Stomach (tissue), 9 donors: ENCODE data around the gene SLC39A8. TPM values are rescaled to one million over a fixed set of nuclear protein-coding genes. Genes with fewer than 3 reads are reported as not detected.

Experiments used
- DNase-seq, 2 donors: peaks; one replicate each; pipeline versions ENCODE4 v3.0.0 to v3.0.0-alpha.2; 2013 to 2019
- H3K27ac ChIP-seq, 5 donors: fragments of 200-600 bp in 4 of 5; sonication (generic) in 4 of 5; one replicate each; pipeline ENCODE4 v1.5.1; 2013 to 2019; ENCODE audit warnings: mild to moderate bottlenecking in 1 of 5, moderate library complexity in 1 of 5
- H3K27me3 ChIP-seq, 3 donors: fragments of 200-600 bp; sonication (generic); one replicate each; pipeline ENCODE4 v1.5.1; 2017 to 2019; ENCODE audit warnings: mixed run types in 1 of 3
- H3K36me3 ChIP-seq, 4 donors: fragments of 200-600 bp; sonication (generic); 1 replicate in 3 of 4; 2 replicates in 1 of 4; pipeline ENCODE4 v1.5.1; 2016 to 2019
- H3K4me1 ChIP-seq, 4 donors: fragments of 200-600 bp; sonication (generic); one replicate each; pipeline ENCODE4 v1.5.1; 2016 to 2019
- H3K4me3 ChIP-seq, 4 donors: fragments of 200-600 bp; sonication (generic) in 3 of 4; one replicate each; pipeline ENCODE4 v1.5.1; 2016 to 2019; ENCODE audit warnings: mild to moderate bottlenecking in 1 of 4
- H3K9me3 ChIP-seq, 4 donors: fragments of 200-600 bp; sonication (generic); one replicate each; pipeline ENCODE4 v1.5.1; 2016 to 2019
- CTCF ChIP-seq, 7 experiments: fragments of 450-650 bp in 4 of 7; fragments of 200-600 bp in 3 of 7; sonication (generic) in 3 of 7; IDR thresholded peaks; one replicate each; pipeline ENCODE4 v1.5.1; 2016 to 2019; ENCODE audit warnings: antibody characterized with exemption in 7 of 7, control low read depth in 2 of 7, mild to moderate bottlenecking in 1 of 7
- EP300 ChIP-seq: sonication (generic); formaldehyde crosslinking; IDR thresholded peaks from one replicate; pipeline ENCODE4 v1.6.1; 2017; ENCODE audit warnings: antibody characterized with exemption
- POLR2A ChIP-seq, 4 donors: fragments of 450-650 bp; IDR thresholded peaks; one replicate each; pipeline ENCODE4 v1.6.1; 2016; ENCODE audit warnings: antibody characterized with exemption in 4 of 4, control low read depth in 2 of 4, mild to moderate bottlenecking in 1 of 4, moderate library complexity in 1 of 4
- POLR2AphosphoS5 ChIP-seq, 3 donors: sonication (generic); formaldehyde crosslinking; IDR thresholded peaks; one replicate each; pipeline ENCODE4 v1.6.1; 2016; ENCODE audit warnings: antibody characterized with exemption in 3 of 3
- WGBS, 5 donors: extraction: QIAGEN DNeasy Blood & Tissue Kit in 3 of 5; methylation state at CpG; one replicate each; pipeline versions ENCODE4 v1.1.5 to v1.1.7; 2013 to 2018; 5-methylcytosine and 5-hydroxymethylcytosine counted together
- intact Hi-C: fragments of 100-400 bp; cut with DNase I; formaldehyde crosslinking; loops from one replicate; pipeline ENCODE4 v1.15.1; 2023; ENCODE audit warnings: low total_unique reads
- polyA plus RNA-seq, 3 donors: library from polyadenylated mRNA; stranded (reverse); fragments of 200-250 nt; gene quantifications; one replicate each; pipeline ENCODE4 v1.2.3, GENCODE V29; 2013
- total RNA-seq, 5 donors: library from RNA; depleted of rRNA; stranded (reverse); fragments of >200 nt; gene quantifications; one replicate each; pipeline versions ENCODE4 v1.1.0 to v1.2.3, GENCODE V29; 2014 to 2016
- donor health status: healthy with polysubstance abuse.
- donor health status: Bipolar disorder and iron deficiency.
- donor health status: healthy.

The SLC39A8 gene
- total and polyA plus RNA-seq, 8 donors = 1.8 to 24.6 (median 9.4) TPM

DNA sequence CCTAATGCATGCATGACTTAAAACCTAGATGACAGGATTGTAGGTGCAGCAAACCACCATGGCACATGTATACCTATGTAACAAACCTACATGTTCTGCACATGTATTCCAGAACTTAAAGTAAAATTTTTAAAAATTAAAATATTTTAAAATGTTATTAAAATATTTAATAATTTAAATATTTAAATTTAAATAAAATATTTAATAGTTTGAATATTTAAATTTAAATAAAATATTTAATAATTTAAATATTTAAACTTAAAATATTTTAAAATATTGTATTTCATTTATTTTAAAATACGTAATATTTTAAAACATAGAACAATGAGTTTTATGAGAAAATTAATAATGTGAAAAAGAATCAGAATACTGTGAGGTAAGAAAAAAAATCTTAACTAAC is 117.9 kb downstream of the SLC39A8 start:
- Histone ChIP-seq H3K9me3 (peaks cover 0 to 4% (median 2%) of the 10 kb centered on the region in 4 donors), H3K4me1 (no peaks in the 10 kb centered on the region), H3K27ac (no peak overlapping the region), H3K4me3 (no peak overlapping the region), H3K27me3 (no peaks in the 10 kb centered on the region), H3K36me3 (no peaks in the 10 kb centered on the region)
- 59 to 100% (median 97%) methylated on average over 1 of the region's 1 CpG for WGBS, 5 donors
- DNase-seq = no peak
- no peak for TF ChIP-seq POLR2AphosphoS5 (IDR thresholded peaks at IDR 0.05)
- no peak for TF ChIP-seq CTCF (IDR thresholded peaks at IDR 0.05)
- TF ChIP-seq POLR2A (IDR thresholded peaks at IDR 0.05) = no peak
- TF ChIP-seq EP300 = no peak
- intact Hi-C loops = no loop called here

DNA sequence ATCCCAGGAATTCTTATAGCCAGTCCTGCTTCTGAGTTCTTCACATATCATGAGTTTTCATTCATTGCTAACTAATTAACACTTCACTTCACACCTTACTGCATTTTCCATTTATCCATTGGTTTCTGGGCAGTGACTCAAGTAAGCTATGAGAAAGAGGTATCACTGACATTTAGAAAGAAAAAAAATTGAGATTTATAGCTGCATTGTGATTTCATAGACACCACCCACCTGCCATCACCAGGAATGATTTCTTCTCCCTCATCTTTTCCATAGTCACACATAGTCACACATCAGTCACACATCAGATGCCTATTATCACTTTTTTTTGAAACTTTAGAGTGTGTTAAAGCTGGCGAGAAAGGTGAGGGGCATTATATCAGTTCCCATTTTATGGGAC is 121.8 kb downstream of the SLC39A8 start:
- Histone ChIP-seq H3K9me3 (peaks cover 0 to 4% (median 2%) of the 10 kb centered on the region in 4 donors), H3K27ac (no peak overlapping the region), H3K36me3 (no peaks in the 10 kb centered on the region), H3K27me3 (peaks cover 0 to 5% (median 0%) of the 10 kb centered on the region in 3 donors), H3K4me3 (no peak overlapping the region), H3K4me1 (no peaks in the 10 kb centered on the region)
- 87 to 100% (median 91%) methylated on average over 1 of the region's 1 CpG for WGBS, 5 donors
- no peak for TF ChIP-seq EP300
- no peak for TF ChIP-seq POLR2AphosphoS5 (IDR thresholded peaks at IDR 0.05)
- TF ChIP-seq CTCF (IDR thresholded peaks at IDR 0.05) = no peak
- TF ChIP-seq POLR2A (IDR thresholded peaks at IDR 0.05) = no peak
- intact Hi-C loops = no loop called here
- no peak for DNase-seq

GRCh38 chr4:102222838-102223409 is 122.4 kb downstream of the SLC39A8 start:
- H3K4me1 ChIP-seq = no peaks in the 10 kb centered on the region
- H3K27ac ChIP-seq = no peak overlapping the region
- 33 to 47% (median 46%) methylated on average over 1 of the region's 1 CpG for WGBS, 5 donors

DNA sequence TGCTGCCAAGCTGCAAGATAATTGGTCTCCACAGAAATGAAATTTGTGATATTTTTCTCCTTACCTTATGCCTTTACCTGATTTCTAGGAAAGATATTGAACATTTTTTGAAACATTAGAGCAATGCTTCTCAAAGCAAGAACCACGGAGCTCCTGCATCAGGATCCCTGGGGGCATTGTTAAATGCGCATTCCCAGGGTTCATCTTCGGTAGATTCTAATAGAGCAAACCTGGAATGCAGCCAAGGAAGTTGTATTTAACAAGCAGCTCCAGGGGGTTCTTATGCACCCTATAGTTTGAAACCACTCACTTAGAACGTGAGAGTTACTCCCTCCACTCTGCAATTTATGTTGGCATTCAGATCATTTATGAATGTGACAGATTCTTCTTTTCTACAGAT is 126.2 kb downstream of the SLC39A8 start:
- 51 to 66% (median 55%) methylated on average over 4 of the region's 4 CpGs for WGBS, 5 donors
- Histone ChIP-seq H3K36me3 (no peaks in the 10 kb centered on the region), H3K27me3 (peaks cover 0 to 5% (median 0%) of the 10 kb centered on the region in 3 donors), H3K27ac (no peak overlapping the region), H3K9me3 (no peaks in the 10 kb centered on the region), H3K4me1 (no peaks in the 10 kb centered on the region), H3K4me3 (no peak overlapping the region)
- intact Hi-C loops = no loop called here
- DNase-seq = no peak
- no peak for TF ChIP-seq POLR2AphosphoS5 (IDR thresholded peaks at IDR 0.05)
- no peak for TF ChIP-seq CTCF (IDR thresholded peaks at IDR 0.05)
- TF ChIP-seq EP300 = no peak
- TF ChIP-seq POLR2A (IDR thresholded peaks at IDR 0.05) = no peak

More at GRCh38 chr4:102222838-102223409, 122.4 kb downstream of the SLC39A8 start:
- no peak for DNase-seq
- Histone ChIP-seq H3K4me3 (no peak overlapping the region), H3K36me3 (no peaks in the 10 kb centered on the region), H3K9me3 (peaks cover 0 to 4% (median 2%) of the 10 kb centered on the region in 4 donors), H3K27me3 (peaks cover 0 to 5% (median 0%) of the 10 kb centered on the region in 3 donors)
- intact Hi-C loops = no loop called here
- no peak for TF ChIP-seq POLR2AphosphoS5 (IDR thresholded peaks at IDR 0.05)
- TF ChIP-seq POLR2A (IDR thresholded peaks at IDR 0.05) = no peak
- no peak for TF ChIP-seq EP300
- TF ChIP-seq CTCF (IDR thresholded peaks at IDR 0.05) = no peak
